Spleen (tissue), 11 donors: ENCODE data around the gene SLC13A4. TPM values are rescaled to one million over a fixed set of nuclear protein-coding genes. Genes with fewer than 3 reads are reported as not detected.

Experiments used
- DNase-seq: peaks from one replicate; pipeline ENCODE4 v3.0.0-alpha.2; 2020
- H3K27ac ChIP-seq, 8 donors: fragments of 200-600 bp; sonication (generic) in 7 of 8; 1 replicate in 4 of 8; 2 replicates in 4 of 8; pipeline versions ENCODE4 v1.5.0 to v1.8.0; 2016 to 2021; ENCODE audit warnings: inconsistent platforms in 4 of 8, mild to moderate bottlenecking in 4 of 8, moderate library complexity in 1 of 8
- H3K27me3 ChIP-seq, 7 donors: fragments of 200-600 bp; sonication (generic) in 6 of 7; replicated peaks in 1 of 7; 1 replicate in 4 of 7; 2 replicates in 3 of 7; pipeline versions ENCODE4 v1.5.0 to v1.8.0; 2016 to 2021; ENCODE audit warnings: inconsistent platforms in 3 of 7, mild to moderate bottlenecking in 1 of 7
- H3K36me3 ChIP-seq, 6 donors: fragments of 200-600 bp; sonication (generic) in 5 of 6; 1 replicate in 4 of 6; 2 replicates in 2 of 6; pipeline versions ENCODE4 v1.5.0 to v1.8.0; 2016 to 2021; ENCODE audit warnings: inconsistent platforms in 2 of 6
- H3K4me1 ChIP-seq, 6 donors: fragments of 200-600 bp; sonication (generic) in 5 of 6; 1 replicate in 3 of 6; 2 replicates in 3 of 6; pipeline versions ENCODE4 v1.5.0 to v1.8.0; 2016 to 2021; ENCODE audit warnings: inconsistent platforms in 3 of 6
- H3K4me3 ChIP-seq, 8 donors: fragments of 200-600 bp; sonication (generic) in 7 of 8; 1 replicate in 4 of 8; 2 replicates in 4 of 8; pipeline versions ENCODE4 v1.5.0 to v1.8.0; 2016 to 2021; ENCODE audit warnings: inconsistent platforms in 4 of 8, mild to moderate bottlenecking in 4 of 8, moderate library complexity in 2 of 8
- H3K9me3 ChIP-seq, 8 donors: fragments of 200-600 bp; sonication (generic) in 7 of 8; 1 replicate in 4 of 8; 2 replicates in 4 of 8; pipeline versions ENCODE4 v1.5.0 to v1.8.0; 2016 to 2021; ENCODE audit warnings: inconsistent platforms in 4 of 8
- CTCF ChIP-seq, 11 experiments: fragments of 200-600 bp in 7 of 11; fragments of 450-650 bp in 4 of 11; sonication (generic) in 4 of 11; IDR thresholded peaks in 8 of 11; conservative IDR thresholded peaks in 3 of 11; 1 replicate in 7 of 11; 2 replicates in 4 of 11; pipeline versions ENCODE4 v1.4.0 to v1.8.0; 2016 to 2021; ENCODE audit warnings: antibody characterized with exemption in 11 of 11, inconsistent platforms in 4 of 11, mild to moderate bottlenecking in 1 of 11
- POLR2A ChIP-seq, 3 donors: fragments of 450-650 bp; IDR thresholded peaks; one replicate each; pipeline ENCODE4 v1.5.1; 2017; ENCODE audit warnings: antibody characterized with exemption in 3 of 3, mild to moderate bottlenecking in 1 of 3
- POLR2AphosphoS5 ChIP-seq, 3 donors: sonication (generic); formaldehyde crosslinking; IDR thresholded peaks; one replicate each; pipeline ENCODE4 v1.5.1; 2017; ENCODE audit warnings: antibody characterized with exemption in 3 of 3
- WGBS, 5 donors: extraction: QIAGEN DNeasy Blood & Tissue Kit in 3 of 5; methylation state at CpG; one replicate each; pipeline versions ENCODE4 v1.1.5 to v1.1.7; 2013 to 2018; 5-methylcytosine and 5-hydroxymethylcytosine counted together
- intact Hi-C: fragments of 100-400 bp; cut with DNase I; formaldehyde crosslinking; loops from one replicate; pipeline ENCODE4 v1.15.0; 2023; ENCODE audit warnings: low total_unique reads
- polyA plus RNA-seq, 3 donors: library from polyadenylated mRNA; stranded (reverse); fragments of 200-250 nt; gene quantifications; one replicate each; pipeline ENCODE4 v1.2.1, GENCODE V29; 2013
- total RNA-seq, 7 donors: library from RNA; depleted of rRNA in 3 of 7; stranded (reverse); fragments of >200 nt in 3 of 7; fragmentation: NEBNext Ultra II Directional in 4 of 7; extraction: Animal tissue kit (Norgen Biotek cat#: 25700) in 4 of 7; gene quantifications; one replicate each; pipeline versions ENCODE4 v1.1.0 to v1.2.1, GENCODE V29; 2016 to 2021
- donor health status: healthy with polysubstance abuse.
- donor health status: DM: no; HTN: no; CAD: no; lungs with moderate emphysema.
- donor health status: DM: no; HTN: no; CAD: no.
- donor health status: Bipolar disorder and iron deficiency.
- donor health status: healthy.
- donor health status: DM: no; HTN: no; CAD: no.
- donor health status: DM: yes; HTN: yes; CAD: no.

Gene SLC13A4
- total and polyA plus RNA-seq, 10 donors, result 0.16 to 0.20 TPM; not detected in 8

- H3K4me1 ChIP-seq, result no peaks in the 10 kb centered on the region
- H3K27ac ChIP-seq, result no peak overlapping the region
- no peak for DNase-seq
- peaks cover 0 to 17% (median 0%) of the 10 kb centered on the region in 7 donors for H3K27me3 ChIP-seq
- WGBS, 5 donors, result 51 to 93% (median 82%) methylated on average over 3 of the region's 3 CpGs
- H3K4me3 ChIP-seq, result no peak overlapping the region
- H3K9me3 ChIP-seq, result no peaks in the 10 kb centered on the region
- intact Hi-C loops, result no loop called here
- no peaks in the 10 kb centered on the region for H3K36me3 ChIP-seq
- TF ChIP-seq POLR2A (IDR thresholded peaks at IDR 0.05), result no peak
- no peak for TF ChIP-seq CTCF (IDR thresholded peaks at IDR 0.05 in 8 of 11, conservative IDR thresholded peaks at IDR 0.05 in 3 of 11)
Observed at GRCh38 chr7:135717693-135718092, 10.3 kb downstream of the SLC13A4 start.

GRCh38 chr7:135716677-135717238 is 11.2 kb downstream of the SLC13A4 start:
- no peak for DNase-seq
- Histone ChIP-seq H3K27me3 (peaks cover 0 to 17% (median 0%) of the 10 kb centered on the region in 7 donors), H3K9me3 (no peaks in the 10 kb centered on the region), H3K36me3 (no peaks in the 10 kb centered on the region), H3K4me1 (no peaks in the 10 kb centered on the region), H3K27ac (no peak overlapping the region), H3K4me3 (no peak overlapping the region)
- WGBS, 5 donors, result 68 to 79% (median 75%) methylated on average over 9 of the region's 9 CpGs
- intact Hi-C loops, result no loop called here
- no peak for TF ChIP-seq POLR2AphosphoS5 (IDR thresholded peaks at IDR 0.05)
- TF ChIP-seq POLR2A (IDR thresholded peaks at IDR 0.05), result no peak
- no peak for TF ChIP-seq CTCF (IDR thresholded peaks at IDR 0.05 in 8 of 11, conservative IDR thresholded peaks at IDR 0.05 in 3 of 11)

- no peak overlapping the region for H3K27ac ChIP-seq
- no peaks in the 10 kb centered on the region for H3K4me1 ChIP-seq
- TF ChIP-seq POLR2A (IDR thresholded peaks at IDR 0.05) (no peak), POLR2AphosphoS5 (IDR thresholded peaks at IDR 0.05) (no peak), CTCF (IDR thresholded peaks at IDR 0.05 in 8 of 11, conservative IDR thresholded peaks at IDR 0.05 in 3 of 11) (no peak)
- H3K9me3 ChIP-seq, result no peaks in the 10 kb centered on the region
- H3K4me3 ChIP-seq, result no peak overlapping the region
- H3K36me3 ChIP-seq, result no peaks in the 10 kb centered on the region
- 85 to 100% (median 88%) methylated on average over 1 of the region's 1 CpG for WGBS, 5 donors
- intact Hi-C loops, result no loop called here
- DNase-seq, result no peak
- peaks cover 0 to 9% (median 0%) of the 10 kb centered on the region in 7 donors for H3K27me3 ChIP-seq
Observed at GRCh38 chr7:135715673-135716072, 12.3 kb downstream of the SLC13A4 start.

- Histone ChIP-seq H3K36me3 (no peaks in the 10 kb centered on the region), H3K4me1 (no peaks in the 10 kb centered on the region), H3K4me3 (no peak overlapping the region), H3K27me3 (peaks cover 0 to 9% (median 0%) of the 10 kb centered on the region in 7 donors), H3K27ac (no peak overlapping the region), H3K9me3 (no peaks in the 10 kb centered on the region)
- WGBS, 5 donors, result 88 to 99% (median 93%) methylated on average over 5 of the region's 5 CpGs
- TF ChIP-seq POLR2AphosphoS5 (IDR thresholded peaks at IDR 0.05) (no peak), CTCF (IDR thresholded peaks at IDR 0.05 in 8 of 11, conservative IDR thresholded peaks at IDR 0.05 in 3 of 11) (no peak), POLR2A (IDR thresholded peaks at IDR 0.05) (no peak)
- intact Hi-C loops, result no loop called here
- DNase-seq, result no peak
Observed at GRCh38 chr7:135715055-135715522, 12.9 kb downstream of the SLC13A4 start.
